ENCODE data around the gene ZNF135. TPM values are rescaled to one million over a fixed set of nuclear protein-coding genes. Genes with fewer than 3 reads are reported as not detected.

ZNF135 gene
- total and polyA plus RNA-seq, 2 experiments from 2014 or later = 4.3 to 7.4 TPM

GRCh38 chr19:58097781-58098681 lies 38.9 kb downstream of the ZNF135 start, which contains the start of gene ZSCAN18:
ZSCAN18 (minus strand) TSS chr19:58098231; CDS start chr19:58090267, 7,964 bp downstream.
- Histone ChIP-seq H4K20me1 (ENCODE audit: insufficient read depth, poor library complexity, severe bottlenecking) (no peaks in the 10 kb centered on the region), H3K4me2 (peak within 1 kb of the TSS; percentile 88), H3K9me2 (replicated peaks; ENCODE audit: insufficient read depth) (no peaks in the 10 kb centered on the region), H2AFZ (peak within 1 kb of the TSS; percentile 73), H3K9me3 (ENCODE audit: low read depth) (no peaks in the 10 kb centered on the region), H3K4me3 (peak within 1 kb of the TSS; percentile 73), H3K36me3 (replicated peaks; ENCODE audit: insufficient read depth, low read depth) (no peaks in the 10 kb centered on the region), H3K4me1 (ENCODE audit: insufficient read depth) (no peaks in the 10 kb centered on the region), H3K27ac (peak within 1 kb of the TSS; percentile 96), H3K79me2 (peaks cover 16% of the 10 kb centered on the region), H3K27me3 (no peaks in the 10 kb centered on the region)
- peak; percentile 99 for DNase-seq (ENCODE audit: low spot score)
- 2% methylated on average over 54 of the region's 67 CpGs for WGBS (ENCODE audit: low lambda C conversion rate, missing lambda C conversion rate)
- peak; percentile 2 for TF ChIP-seq CTCF (IDR thresholded peaks at IDR 0.05; ENCODE audit: poor library complexity)
- no peak for TF ChIP-seq EZH2 (IDR thresholded peaks at IDR 0.05; ENCODE audit: borderline replicate concordance)
- no peak for TF ChIP-seq EZH2phosphoT487 (IDR thresholded peaks at IDR 0.05; ENCODE audit: low read depth, severe bottlenecking, unreplicated experiment)

GRCh38 chr19:58098682-58098998 lies 39.6 kb downstream of the ZNF135 start:
- H2AFZ ChIP-seq = peak overlapping the region; percentile 73

GRCh38 chr19:58107778-58108545 lies 48.9 kb downstream of the ZNF135 start:
- Histone ChIP-seq H3K27me3 (no peaks in the 10 kb centered on the region), H3K4me1 (ENCODE audit: insufficient read depth) (no peaks in the 10 kb centered on the region), H3K36me3 (replicated peaks; ENCODE audit: insufficient read depth, low read depth) (no peaks in the 10 kb centered on the region), H4K20me1 (ENCODE audit: insufficient read depth, poor library complexity, severe bottlenecking) (no peaks in the 10 kb centered on the region), H3K4me2 (no peak overlapping the region), H3K9me2 (replicated peaks; ENCODE audit: insufficient read depth) (no peaks in the 10 kb centered on the region), H3K4me3 (no peak overlapping the region), H3K79me2 (no peaks in the 10 kb centered on the region), H3K27ac (no peak overlapping the region), H3K9me3 (ENCODE audit: low read depth) (peaks cover 15% of the 10 kb centered on the region), H2AFZ (no peak overlapping the region)
- WGBS (ENCODE audit: low lambda C conversion rate, missing lambda C conversion rate) = 68% methylated on average over 7 of the region's 7 CpGs
- TF ChIP-seq CTCF (IDR thresholded peaks at IDR 0.05; ENCODE audit: poor library complexity) = no peak
- no peak for TF ChIP-seq EZH2phosphoT487 (IDR thresholded peaks at IDR 0.05; ENCODE audit: low read depth, severe bottlenecking, unreplicated experiment)
- TF ChIP-seq EZH2 (IDR thresholded peaks at IDR 0.05; ENCODE audit: borderline replicate concordance) = no peak
- no peak for DNase-seq (ENCODE audit: low spot score)

More at GRCh38 chr19:58098682-58098998, 39.6 kb downstream of the ZNF135 start:
- peaks cover 16% of the 10 kb centered on the region for H3K79me2 ChIP-seq
- peak overlapping the region; percentile 15 for H3K4me3 ChIP-seq
- H3K9me2 ChIP-seq (replicated peaks; ENCODE audit: insufficient read depth) = no peaks in the 10 kb centered on the region
- no peaks in the 10 kb centered on the region for H3K36me3 ChIP-seq (replicated peaks; ENCODE audit: insufficient read depth, low read depth)
- H3K27me3 ChIP-seq = no peaks in the 10 kb centered on the region
- no peak for DNase-seq (ENCODE audit: low spot score)
- no peaks in the 10 kb centered on the region for H3K4me1 ChIP-seq (ENCODE audit: insufficient read depth)
- H3K9me3 ChIP-seq (ENCODE audit: low read depth) = no peaks in the 10 kb centered on the region
- no peaks in the 10 kb centered on the region for H4K20me1 ChIP-seq (ENCODE audit: insufficient read depth, poor library complexity, severe bottlenecking)
- TF ChIP-seq EZH2 (IDR thresholded peaks at IDR 0.05; ENCODE audit: borderline replicate concordance) = no peak
- no peak for TF ChIP-seq CTCF (IDR thresholded peaks at IDR 0.05; ENCODE audit: poor library complexity)
- no peak for TF ChIP-seq EZH2phosphoT487 (IDR thresholded peaks at IDR 0.05; ENCODE audit: low read depth, severe bottlenecking, unreplicated experiment)
- 46% methylated on average over 2 of the region's 2 CpGs for WGBS (ENCODE audit: low lambda C conversion rate, missing lambda C conversion rate)
- H3K27ac ChIP-seq = peak overlapping the region; percentile 96
- H3K4me2 ChIP-seq = peak overlapping the region; percentile 81
